Measurements from ENCODE around the gene FIBP.
A peak's percentile ranks its signal among the peaks of the same experiment; 100 is the strongest.

The FIBP gene

DNA sequence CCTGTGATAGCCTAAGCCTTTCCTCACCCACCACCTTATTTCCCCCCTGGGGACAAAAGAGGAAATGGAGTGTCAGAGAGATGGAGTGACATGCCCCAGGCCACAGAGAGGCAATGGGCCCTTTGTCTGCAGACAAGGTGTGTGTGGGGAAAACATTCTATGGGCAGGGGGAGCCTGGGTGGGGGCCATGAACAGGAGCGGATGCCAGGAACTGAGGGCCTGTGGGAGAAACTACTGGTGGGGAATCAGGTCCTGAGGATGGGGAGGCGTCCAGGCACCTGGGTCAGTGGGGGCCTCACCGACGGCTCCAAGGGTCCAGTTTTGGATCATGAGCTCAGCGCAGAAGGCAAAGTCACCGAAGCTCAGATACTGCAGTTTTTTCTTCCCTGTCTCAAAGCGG, 3.0 kb downstream of the FIBP start:
- TF ChIP-seq CTCF (IDR thresholded peaks at IDR 0.05; ENCODE audit: low read depth, low read length, missing control alignments), result no peak
- DNase-seq (ENCODE audit: extremely low read depth, low read depth), result no peak
- no peak overlapping the region for H3K4me3 ChIP-seq (replicated peaks; ENCODE audit: low read depth, low read length)

DNA sequence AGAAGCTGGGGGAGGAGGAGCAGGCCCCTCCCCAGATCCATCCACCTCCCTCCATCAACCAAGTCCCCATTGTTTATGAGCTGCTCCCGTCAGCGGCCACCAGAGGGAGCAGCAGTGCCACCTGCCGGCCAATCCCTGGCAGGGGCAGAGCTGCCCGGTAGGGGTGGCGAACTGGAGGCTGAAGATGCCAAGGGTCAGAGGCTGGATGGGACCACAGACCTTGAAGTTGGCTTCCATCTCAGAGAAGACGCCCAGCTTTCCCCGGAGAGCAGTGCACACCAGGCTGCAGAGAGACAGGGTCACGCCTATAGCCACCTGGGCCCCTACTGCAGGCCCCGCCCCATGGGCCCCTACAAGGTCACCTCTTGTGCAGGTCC, 3.6 kb downstream of the FIBP start:
- no peak overlapping the region for H3K4me3 ChIP-seq (replicated peaks; ENCODE audit: low read depth, low read length)
- DNase-seq (ENCODE audit: extremely low read depth, low read depth), result no peak

DNA sequence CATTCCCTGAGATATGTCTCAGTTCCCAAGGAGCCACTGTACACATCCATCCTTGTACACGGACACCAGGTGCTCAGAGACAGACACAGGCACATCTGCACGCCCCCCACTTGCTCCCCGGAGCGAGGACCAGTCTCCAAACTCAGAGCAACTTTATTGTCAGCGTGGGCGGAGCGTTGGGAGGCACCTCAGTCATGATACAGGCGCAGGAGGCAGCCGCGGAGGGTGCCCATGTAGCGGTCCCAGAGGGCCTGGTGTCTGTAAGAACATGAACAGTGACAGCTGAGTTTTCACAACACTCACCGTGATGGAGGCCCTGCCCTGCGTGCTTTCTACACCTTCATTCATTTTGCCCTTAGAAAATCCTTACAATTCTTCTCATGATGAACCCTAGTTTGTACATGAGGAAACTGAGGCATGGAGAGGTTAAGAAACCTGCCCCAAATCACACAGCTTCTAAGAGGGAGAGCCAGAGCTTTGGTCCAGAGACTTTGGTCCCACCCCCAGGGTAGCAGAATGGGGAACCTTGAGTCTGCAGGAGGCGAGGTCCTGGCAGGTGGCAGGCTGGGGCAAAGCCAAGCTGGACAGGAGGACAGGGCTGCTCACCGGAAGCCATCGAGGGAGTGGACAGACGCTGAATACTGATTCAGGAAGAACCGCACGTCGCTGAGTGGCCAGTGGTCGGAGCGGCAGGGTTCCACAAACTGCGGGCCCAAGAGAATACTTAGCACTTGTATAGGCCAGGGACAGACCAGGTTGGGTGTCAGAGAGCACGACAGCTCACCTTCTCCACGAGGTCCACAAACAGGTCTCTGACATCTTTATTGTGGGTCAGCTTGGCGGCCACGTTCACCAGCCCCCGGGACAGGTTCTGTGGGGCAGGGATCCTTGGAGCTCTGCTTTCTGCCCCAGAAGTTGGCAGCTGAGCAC, 4.2 kb downstream of the FIBP start:
- no peak for DNase-seq (ENCODE audit: extremely low read depth, low read depth)

More for the DNA sequence above, 3.6 kb downstream of the FIBP start:
- peak; percentile 100 for TF ChIP-seq CTCF (IDR thresholded peaks at IDR 0.05; ENCODE audit: low read depth, low read length, missing control alignments)

DNA sequence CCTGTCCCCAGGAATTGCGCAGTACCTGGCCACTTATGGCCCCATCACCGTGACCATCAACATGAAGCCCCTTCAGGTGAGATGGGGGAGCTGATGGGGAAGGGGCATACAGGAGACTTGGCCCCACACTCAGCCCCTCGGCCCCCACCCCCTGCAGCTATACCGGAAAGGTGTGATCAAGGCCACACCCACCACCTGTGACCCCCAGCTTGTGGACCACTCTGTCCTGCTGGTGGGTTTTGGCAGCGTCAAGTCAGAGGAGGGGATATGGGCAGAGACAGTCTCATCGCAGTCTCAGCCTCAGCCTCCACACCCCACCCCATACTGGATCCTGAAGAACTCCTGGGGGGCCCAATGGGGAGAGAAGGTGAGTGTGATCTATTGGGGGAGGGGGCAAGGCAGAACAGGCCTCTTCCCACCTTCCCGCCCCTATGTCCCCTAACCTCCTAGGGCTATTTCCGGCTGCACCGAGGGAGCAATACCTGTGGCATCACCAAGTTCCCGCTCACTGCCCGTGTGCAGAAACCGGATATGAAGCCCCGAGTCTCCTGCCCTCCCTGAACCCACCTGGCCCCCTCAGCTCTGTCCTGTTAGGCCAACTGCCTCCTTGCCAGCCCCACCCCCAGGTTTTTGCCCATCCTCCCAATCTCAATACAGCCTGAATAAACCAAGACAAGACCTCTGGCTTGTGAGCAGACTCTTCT, 5.1 kb downstream of the FIBP start:
- no peak for TF ChIP-seq CTCF (IDR thresholded peaks at IDR 0.05; ENCODE audit: low read depth, low read length, missing control alignments)
- no peak for DNase-seq (ENCODE audit: extremely low read depth, low read depth)
- H3K4me3 ChIP-seq (replicated peaks; ENCODE audit: low read depth, low read length), result no peak overlapping the region

More for the DNA sequence above, 4.2 kb downstream of the FIBP start:
- TF ChIP-seq CTCF (IDR thresholded peaks at IDR 0.05; ENCODE audit: low read depth, low read length, missing control alignments), result no peak
- H3K4me3 ChIP-seq (replicated peaks; ENCODE audit: low read depth, low read length), result no peak overlapping the region

DNA sequence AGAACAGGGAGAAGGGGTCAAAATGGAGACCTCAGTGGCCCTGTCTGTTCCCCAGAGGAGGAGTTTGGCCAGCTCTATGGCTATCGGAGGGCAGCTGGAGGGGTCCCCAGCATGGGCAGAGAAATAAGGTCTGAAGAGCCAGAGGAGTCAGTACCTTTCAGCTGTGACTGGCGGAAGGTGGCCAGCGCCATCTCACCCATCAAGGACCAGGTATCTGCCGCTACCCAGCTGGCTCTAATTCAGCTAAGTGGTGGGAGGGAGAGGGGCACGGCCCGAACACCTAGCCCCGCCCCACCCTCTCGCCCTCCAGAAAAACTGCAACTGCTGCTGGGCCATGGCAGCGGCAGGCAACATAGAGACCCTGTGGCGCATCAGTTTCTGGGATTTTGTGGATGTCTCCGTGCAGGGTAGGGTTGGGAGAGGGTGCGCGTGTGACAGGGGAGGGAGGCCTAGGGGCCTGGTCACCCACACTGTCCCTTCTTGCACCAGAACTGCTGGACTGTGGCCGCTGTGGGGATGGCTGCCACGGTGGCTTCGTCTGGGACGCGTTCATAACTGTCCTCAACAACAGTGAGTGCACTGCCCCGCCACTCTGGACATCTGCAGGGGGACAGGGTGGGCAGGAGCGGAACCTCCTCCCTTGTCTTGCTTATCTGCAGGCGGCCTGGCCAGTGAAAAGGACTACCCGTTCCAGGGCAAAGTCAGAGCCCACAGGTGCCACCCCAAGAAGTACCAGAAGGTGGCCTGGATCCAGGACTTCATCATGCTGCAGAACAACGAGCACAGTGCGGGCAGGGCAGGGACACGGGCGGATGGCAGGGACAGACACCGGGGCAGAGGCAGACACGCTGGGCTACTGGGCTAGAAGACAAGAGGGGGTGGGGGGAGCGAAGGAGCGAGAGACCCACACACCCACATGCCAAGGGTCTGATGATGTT, 5.9 kb downstream of the FIBP start:
- H3K4me3 ChIP-seq (replicated peaks; ENCODE audit: low read depth, low read length), result no peak overlapping the region
- no peak for TF ChIP-seq CTCF (IDR thresholded peaks at IDR 0.05; ENCODE audit: low read depth, low read length, missing control alignments)
- no peak for DNase-seq (ENCODE audit: extremely low read depth, low read depth)

GRCh38 chr11:65880844-65881421, 7.3 kb downstream of the FIBP start:
- no peak overlapping the region for H3K4me3 ChIP-seq (replicated peaks; ENCODE audit: low read depth, low read length)
- DNase-seq (ENCODE audit: extremely low read depth, low read depth), result no peak
- TF ChIP-seq CTCF (IDR thresholded peaks at IDR 0.05; ENCODE audit: low read depth, low read length, missing control alignments), result no peak

Measured in HFF-Myc (cell line).